Mammary epithelial cell (primary cell): Measurements from ENCODE around the gene RPS5.

Experiments used
- CTCF ChIP-seq, 2 donors: IDR thresholded peaks in 1 of 2; conservative IDR thresholded peaks in 1 of 2; 2 replicates each; pipeline ENCODE4 v1.5.1; 2011 to 2012; ENCODE audit warnings: inconsistent platforms in 2 of 2, low read length in 2 of 2, mild to moderate bottlenecking in 2 of 2, control low read depth in 1 of 2, low read depth in 1 of 2; ENCODE audit not compliant: insufficient read depth in 1 of 2; ENCODE audit errors: extremely low read depth in 1 of 2
- EZH2 ChIP-seq: IDR thresholded peaks from 2 replicates; pipeline ENCODE4 v1.6.1; 2012; ENCODE audit warnings: low read length, inconsistent platforms, borderline replicate concordance

- TF ChIP-seq CTCF (conservative IDR thresholded peaks at IDR 0.05 in 1 of 2, IDR thresholded peaks at IDR 0.05 in 1 of 2; ENCODE audit: extremely low read depth in 1 of 2, insufficient read depth in 1 of 2, low read depth in 1 of 2, low read length in 2 of 2), result no peak
- no peak for TF ChIP-seq EZH2
Observed at GRCh38 chr19:58351990-58352755, 34.9 kb upstream of the RPS5 start.
